HCT116 (cell line): ENCODE results near the gene HNF4A. TPM values are rescaled to one million over a fixed set of nuclear protein-coding genes. Genes with fewer than 3 reads are reported as not detected.

Source experiments
- ATAC-seq: fragments of 200-7000 bp; cut with Tn5 transposase; 2 replicates; pipeline ENCODE4 v1.9.1; 2020; ENCODE audit warnings: mild to moderate bottlenecking, moderate library complexity
- BruUV-seq: library from RNA; stranded (reverse); fragments of 400-500 nt; replicated peaks from 2 replicates; lab custom pipeline; 2021; lab: Mats Ljungman, UMichigan
- CTCF ChIA-PET: fragments of 300-600 bp; sonication (Branson Sonifier 250); formaldehyde crosslinking; loops from one replicate; lab custom pipeline; 2021; ENCODE audit warnings: antibody characterized with exemption; lab: Charles Lee
- POLR2A ChIA-PET: fragments of 300-600, 350-600 bp; sonication (Branson Sonifier 250); formaldehyde crosslinking; loops from one replicate; lab custom pipeline; 2021; ENCODE audit warnings: antibody characterized with exemption; lab: Charles Lee
- RAD21 ChIA-PET, 2 experiments: fragments of 300-600 bp; sonication (Branson Sonifier 250); formaldehyde crosslinking; loops; one replicate each; lab custom pipeline; 2023; ENCODE audit warnings: low total read pairs in 2 of 2; ENCODE audit not compliant: uncharacterized antibody in 2 of 2, unreplicated experiment in 2 of 2, low non-redundant PET in 1 of 2; lab: Charles Lee
- DNase-seq: peaks from one replicate; pipeline ENCODE4 v3.0.0-alpha.2; 2010; ENCODE audit warnings: low read depth, low spot score
- H2AFZ ChIP-seq: fragments of 200-600 bp; shearing (Covaris generic), sonication (generic); 2 replicates; pipeline ENCODE4 v1.6.1; 2017; ENCODE audit warnings: low read depth, mixed run types, mixed read lengths, antibody characterized with exemption, low read length; ENCODE audit not compliant: poor library complexity, severe bottlenecking
- H3K27ac ChIP-seq: 2 replicates; pipeline ENCODE4 v1.5.1; 2012; ENCODE audit warnings: low read depth, low read length
- H3K27me3 ChIP-seq: fragments of 200-600 bp; sonication (generic); 2 replicates; pipeline ENCODE4 v1.6.1; 2016; ENCODE audit warnings: mixed run types, low read length, mixed read lengths; ENCODE audit not compliant: insufficient read depth
- H3K36me3 ChIP-seq, 2 experiments: fragments of 200-500 bp in 1 of 2; fragments of 200-600 bp in 1 of 2; sonication (Bioruptor generic) in 1 of 2; sonication (generic) in 1 of 2; 2 replicates each; pipeline versions ENCODE4 v1.5.1 to v1.6.1; 2014 to 2016; ENCODE audit warnings: low read length in 2 of 2, inconsistent platforms in 1 of 2, mixed read lengths in 1 of 2, mixed run types in 1 of 2; ENCODE audit not compliant: insufficient read depth in 2 of 2, control insufficient read depth in 1 of 2
- H3K4me1 ChIP-seq, 2 experiments: fragments of 200-600 bp in 1 of 2; sonication (generic) in 1 of 2; 2 replicates each; pipeline versions ENCODE4 v1.5.1 to v1.6.1; 2012 to 2017; ENCODE audit warnings: low read length in 2 of 2, inconsistent platforms in 1 of 2, mild to moderate bottlenecking in 1 of 2, mixed read lengths in 1 of 2, mixed run types in 1 of 2, moderate library complexity in 1 of 2; ENCODE audit not compliant: insufficient read depth in 2 of 2, control insufficient read depth in 1 of 2
- H3K4me2 ChIP-seq: fragments of 200-600 bp; sonication (generic); 2 replicates; pipeline ENCODE4 v1.6.1; 2017; ENCODE audit warnings: mixed run types, low read length, mixed read lengths
- H3K4me3 ChIP-seq, 2 experiments: fragments of 200-600 bp in 1 of 2; sonication (generic) in 1 of 2; replicated peaks in 1 of 2; 2 replicates each; pipeline ENCODE4 v1.5.1; 2011 to 2016; ENCODE audit warnings: low read length in 2 of 2, control low read depth in 1 of 2, low read depth in 1 of 2, mild to moderate bottlenecking in 1 of 2, mixed read lengths in 1 of 2, mixed run types in 1 of 2
- H3K79me2 ChIP-seq: fragments of 200-600 bp; sonication (generic); 2 replicates; pipeline ENCODE4 v1.6.1; 2017; ENCODE audit warnings: mild to moderate bottlenecking, mixed run types, low read length, moderate library complexity, mixed read lengths; ENCODE audit not compliant: insufficient read depth
- H3K9ac ChIP-seq: fragments of 200-600 bp; sonication (generic); 2 replicates; pipeline ENCODE4 v1.6.1; 2016; ENCODE audit warnings: low read length, mixed read lengths
- H3K9me2 ChIP-seq: fragments of 200-600 bp; sonication (generic), shearing (Covaris generic); 2 replicates; pipeline ENCODE4 v1.6.1; 2017; ENCODE audit warnings: mixed run types, mild to moderate bottlenecking, moderate library complexity; ENCODE audit not compliant: insufficient read depth
- H3K9me3 ChIP-seq, 2 experiments: fragments of 200-500 bp in 1 of 2; fragments of 200-600 bp in 1 of 2; sonication (Bioruptor generic) in 1 of 2; sonication (generic) in 1 of 2; 2 replicates each; pipeline ENCODE4 v1.6.1; 2014 to 2017; ENCODE audit warnings: low read length in 2 of 2, mixed read lengths in 2 of 2, inconsistent platforms in 1 of 2, low read depth in 1 of 2, mild to moderate bottlenecking in 1 of 2, mixed run types in 1 of 2, moderate library complexity in 1 of 2; ENCODE audit not compliant: control insufficient read depth in 1 of 2, insufficient read depth in 1 of 2
- H4K20me1 ChIP-seq: fragments of 200-600 bp; sonication (generic), shearing (Covaris generic); 2 replicates; pipeline ENCODE4 v1.6.1; 2017; ENCODE audit warnings: mixed run types, mild to moderate bottlenecking, moderate library complexity; ENCODE audit not compliant: insufficient read depth
- CBX3 ChIP-seq: IDR thresholded peaks from 2 replicates; pipeline ENCODE4 v1.6.1; 2012; ENCODE audit warnings: low read depth
- CEBPB ChIP-seq: IDR thresholded peaks from 2 replicates; pipeline ENCODE4 v1.6.1; 2012; ENCODE audit warnings: low read depth
- CTCF ChIP-seq, 3 experiments: fragments of 200-600 bp in 1 of 3; sonication (generic) in 1 of 3; IDR thresholded peaks in 2 of 3; conservative IDR thresholded peaks in 1 of 3; 2 replicates each; pipeline ENCODE4 v1.5.1; 2012 to 2017; ENCODE audit warnings: low read depth in 2 of 3, low read length in 2 of 3, antibody characterized with exemption in 1 of 3, borderline replicate concordance in 1 of 3, control low read depth in 1 of 3, mild to moderate bottlenecking in 1 of 3, mixed read lengths in 1 of 3, mixed run types in 1 of 3, moderate library complexity in 1 of 3; ENCODE audit not compliant: insufficient read depth in 1 of 3
- EGR1 ChIP-seq: IDR thresholded peaks from 2 replicates; pipeline ENCODE4 v1.6.1; 2012; ENCODE audit warnings: low read depth
- EZH2 ChIP-seq: fragments of 200-600 bp; sonication (generic); IDR thresholded peaks from 2 replicates; pipeline ENCODE4 v1.6.1; 2017; ENCODE audit warnings: antibody characterized with exemption, mixed run types
- JUND ChIP-seq: IDR thresholded peaks from 2 replicates; pipeline ENCODE4 v1.6.1; 2012
- POLR2A ChIP-seq: IDR thresholded peaks from 2 replicates; pipeline ENCODE4 v1.7.0; 2011; ENCODE audit warnings: borderline replicate concordance; ENCODE audit not compliant: insufficient read depth, insufficient read length; ENCODE audit errors: extremely low read depth
- SIN3A ChIP-seq: IDR thresholded peaks from 2 replicates; pipeline ENCODE4 v1.6.1; 2012; ENCODE audit warnings: low read depth
- TCF7L2 ChIP-seq: IDR thresholded peaks from 2 replicates; pipeline ENCODE4 v1.7.0; 2011; ENCODE audit warnings: borderline replicate concordance, inconsistent platforms; ENCODE audit not compliant: insufficient read depth, insufficient read length; ENCODE audit errors: extremely low read depth
- ZFX ChIP-seq: fragments of 450-650 bp; IDR thresholded peaks from 2 replicates; pipeline ENCODE4 v1.6.1; 2017
- ZNF274 ChIP-seq: fragments of 200-500 bp; sonication (Bioruptor generic); IDR thresholded peaks from 2 replicates; pipeline ENCODE4 v1.6.1; 2014; ENCODE audit warnings: mild to moderate bottlenecking, low read depth, low read length, inconsistent platforms
- intact Hi-C: fragments of 100-400 bp; cut with micrococcal nuclease; formaldehyde crosslinking; loops from 2 replicates; pipeline ENCODE4 v1.10.0; 2022
- total RNA-seq: library from RNA; stranded (reverse); gene quantifications from one replicate; pipeline ENCODE4 v1.2.1, GENCODE V29; 2021; ENCODE audit not compliant: unreplicated experiment
- TF ChIP-seq, protein P1 (sequence below): IDR thresholded peaks from 2 replicates; pipeline ENCODE4 v1.6.1; 2011; ENCODE audit warnings: mild to moderate bottlenecking, low read length, moderate library complexity; ENCODE audit not compliant: insufficient replicate concordance; ENCODE audit errors: extremely low read depth

The HNF4A gene
- total RNA-seq, 1 experiment from 2014 or later: 7.4 TPM

DNA sequence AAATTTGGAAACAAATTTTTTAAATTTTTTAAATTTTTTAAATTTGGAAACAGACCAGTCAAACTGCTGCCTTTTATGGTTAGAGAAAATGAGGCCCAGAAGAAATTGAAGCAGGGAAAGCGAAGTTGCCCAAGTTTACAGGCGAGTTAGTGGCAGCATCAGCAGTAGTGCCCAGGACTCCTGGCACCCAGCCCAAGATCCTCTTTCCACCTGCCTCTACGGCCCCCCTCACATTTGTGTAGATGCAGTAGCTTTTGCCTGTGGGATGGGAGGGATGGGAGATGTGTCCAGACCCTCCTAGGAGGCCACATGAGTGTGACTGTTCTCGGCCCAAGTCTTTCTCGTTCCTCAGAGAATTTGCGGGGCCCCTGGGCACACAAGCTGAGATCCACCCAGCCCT, 49.8 kb downstream of the HNF4A start:
- ChIA-PET POLR2A (no interaction called here), RAD21 (no interaction called here)
- no peak overlapping the region for H3K9ac ChIP-seq

More for the DNA sequence above, 49.8 kb downstream of the HNF4A start:
- CTCF ChIA-PET: no interaction called here
- H3K9me3 ChIP-seq: no peaks in the 10 kb centered on the region
- no peak overlapping the region for H3K4me2 ChIP-seq
- TF ChIP-seq, protein P1, sequence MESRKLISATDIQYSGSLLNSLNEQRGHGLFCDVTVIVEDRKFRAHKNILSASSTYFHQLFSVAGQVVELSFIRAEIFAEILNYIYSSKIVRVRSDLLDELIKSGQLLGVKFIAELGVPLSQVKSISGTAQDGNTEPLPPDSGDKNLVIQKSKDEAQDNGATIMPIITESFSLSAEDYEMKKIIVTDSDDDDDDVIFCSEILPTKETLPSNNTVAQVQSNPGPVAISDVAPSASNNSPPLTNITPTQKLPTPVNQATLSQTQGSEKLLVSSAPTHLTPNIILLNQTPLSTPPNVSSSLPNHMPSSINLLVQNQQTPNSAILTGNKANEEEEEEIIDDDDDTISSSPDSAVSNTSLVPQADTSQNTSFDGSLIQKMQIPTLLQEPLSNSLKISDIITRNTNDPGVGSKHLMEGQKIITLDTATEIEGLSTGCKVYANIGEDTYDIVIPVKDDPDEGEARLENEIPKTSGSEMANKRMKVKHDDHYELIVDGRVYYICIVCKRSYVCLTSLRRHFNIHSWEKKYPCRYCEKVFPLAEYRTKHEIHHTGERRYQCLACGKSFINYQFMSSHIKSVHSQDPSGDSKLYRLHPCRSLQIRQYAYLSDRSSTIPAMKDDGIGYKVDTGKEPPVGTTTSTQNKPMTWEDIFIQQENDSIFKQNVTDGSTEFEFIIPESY: no peak
- TF ChIP-seq EZH2 (no peak), TCF7L2 (no peak), POLR2A (no peak), CBX3 (no peak), SIN3A (no peak), ZNF274 (no peak), CTCF (IDR thresholded peaks at IDR 0.05 in 2 of 3, conservative IDR thresholded peaks at IDR 0.05 in 1 of 3; ENCODE audit: borderline replicate concordance in 1 of 3, insufficient read depth in 1 of 3, low read depth in 2 of 3, low read length in 2 of 3) (no peak), CEBPB (no peak), ZFX (no peak), JUND (no peak), EGR1 (no peak)
- ATAC-seq (no peak), DNase-seq (no peak)
- no TSS peak for BruUV-seq
- H3K36me3 ChIP-seq: no peaks in the 10 kb centered on the region
- H3K4me1 ChIP-seq: peaks cover 14 to 34% of the 10 kb centered on the region in 2 experiments
- H2AFZ ChIP-seq: no peak overlapping the region
- no peaks in the 10 kb centered on the region for H4K20me1 ChIP-seq
- H3K4me3 ChIP-seq: no peak overlapping the region
- intact Hi-C loops: no loop called here
- no peaks in the 10 kb centered on the region for H3K9me2 ChIP-seq
- H3K79me2 ChIP-seq: no peaks in the 10 kb centered on the region
- no peak overlapping the region for H3K27ac ChIP-seq
- H3K27me3 ChIP-seq: no peaks in the 10 kb centered on the region
